Stimulated activated effector memory CD8-positive, alpha-beta T cell treated with anti-CD3 and anti-CD28 coated beads, Interleukin-12 subunit alpha, Interleukin-12 subunit beta, amount 100 ng/mL, for 72 hours (primary cell): ENCODE results near the gene LDHAL6A.
"Not testable (repeated sequence)": the region's sequence is repeated elsewhere in the genome, so short reads cannot be mapped to it uniquely, and the experiment has no call there.

ENCODE experiments used
- ATAC-seq: fragments of 150-1000 bp; cut with Tn5 transposase; 2 replicates; pipeline ENCODE4 v1.10.0; 2021
- DNase-seq, 2 donors: peaks; one replicate each; pipeline ENCODE4 v3.0.0; 2021 to 2022; ENCODE audit warnings: low spot score in 2 of 2
- H3K27ac Mint-ChIP-seq: one replicate; pipeline ENCODE4 v1.8.0; 2022; ENCODE audit warnings: mild to moderate bottlenecking, mixed read lengths
- H3K36me3 Mint-ChIP-seq: one replicate; pipeline ENCODE4 v1.8.0; 2022; ENCODE audit warnings: mild to moderate bottlenecking, mixed read lengths
- H3K4me1 Mint-ChIP-seq: one replicate; pipeline ENCODE4 v1.8.0; 2022; ENCODE audit warnings: mixed read lengths
- H3K4me3 Mint-ChIP-seq: one replicate; pipeline ENCODE4 v1.8.0; 2022; ENCODE audit warnings: mild to moderate bottlenecking, mixed read lengths
- H3K9me3 Mint-ChIP-seq: one replicate; pipeline ENCODE4 v1.8.0; 2022; ENCODE audit warnings: mixed read lengths

LDHAL6A gene

GRCh38 chr11:18455686-18456372 lies at the start of gene LDHAL6A:
Gene LDHAL6A, plus strand, starts transcription at chr11:18455856. Its CDS starts 825 bp downstream, at chr11:18456681.
- H3K4me3 Mint-ChIP-seq = no peak within 1 kb of the TSS
- H3K27ac Mint-ChIP-seq = no peak within 1 kb of the TSS
- DNase-seq = no peak
- H3K4me1 Mint-ChIP-seq = no peaks in the 10 kb centered on the region
- no peaks in the 10 kb centered on the region for H3K9me3 Mint-ChIP-seq
- no peaks in the 10 kb centered on the region for H3K36me3 Mint-ChIP-seq
- no peak for ATAC-seq

DNA sequence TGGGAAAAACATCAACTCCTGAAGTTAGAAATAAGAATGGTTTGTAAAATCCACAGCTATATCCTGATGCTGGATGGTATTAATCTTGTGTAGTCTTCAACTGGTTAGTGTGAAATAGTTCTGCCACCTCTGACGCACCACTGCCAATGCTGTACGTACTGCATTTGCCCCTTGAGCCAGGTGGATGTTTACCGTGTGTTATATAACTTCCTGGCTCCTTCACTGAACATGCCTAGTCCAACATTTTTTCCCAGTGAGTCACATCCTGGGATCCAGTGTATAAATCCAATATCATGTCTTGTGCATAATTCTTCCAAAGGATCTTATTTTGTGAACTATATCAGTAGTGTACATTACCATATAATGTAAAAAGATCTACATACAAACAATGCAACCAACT lies 48.3 kb upstream of the LDHAL6A start:
- Mint-ChIP-seq H3K27ac (peak overlapping the region; percentile 26), H3K36me3 (peaks cover 85% of the 10 kb centered on the region), H3K4me1 (peaks cover 14% of the 10 kb centered on the region)
- H3K4me3 Mint-ChIP-seq, ATAC-seq, DNase-seq, H3K9me3 Mint-ChIP-seq: not testable (repeated sequence)

- ATAC-seq (peak; percentile 14), DNase-seq (no peak)
- no peak overlapping the region for H3K4me3 Mint-ChIP-seq
Observed at GRCh38 chr11:18408558-18409291, 46.9 kb upstream of the LDHAL6A start.

GRCh38 chr11:18416459-18416858 lies 39.2 kb upstream of the LDHAL6A start:
- peaks cover 8% of the 10 kb centered on the region for H3K4me1 Mint-ChIP-seq
- peaks cover 6% of the 10 kb centered on the region for H3K36me3 Mint-ChIP-seq
- DNase-seq (no peak), ATAC-seq (no peak)
- H3K27ac Mint-ChIP-seq = no peak overlapping the region
- no peak overlapping the region for H3K4me3 Mint-ChIP-seq
- no peaks in the 10 kb centered on the region for H3K9me3 Mint-ChIP-seq

More at GRCh38 chr11:18408558-18409291, 46.9 kb upstream of the LDHAL6A start:
- Mint-ChIP-seq H3K36me3 (peaks cover 71% of the 10 kb centered on the region), H3K9me3 (no peaks in the 10 kb centered on the region), H3K4me1 (peaks cover 15% of the 10 kb centered on the region), H3K27ac (no peak overlapping the region)

GRCh38 chr11:18419040-18419439 lies 36.6 kb upstream of the LDHAL6A start:
- Mint-ChIP-seq H3K4me3 (no peak overlapping the region), H3K27ac (no peak overlapping the region), H3K36me3 (no peaks in the 10 kb centered on the region), H3K4me1 (no peaks in the 10 kb centered on the region), H3K9me3 (no peaks in the 10 kb centered on the region)
- ATAC-seq (no peak), DNase-seq (no peak)

DNA sequence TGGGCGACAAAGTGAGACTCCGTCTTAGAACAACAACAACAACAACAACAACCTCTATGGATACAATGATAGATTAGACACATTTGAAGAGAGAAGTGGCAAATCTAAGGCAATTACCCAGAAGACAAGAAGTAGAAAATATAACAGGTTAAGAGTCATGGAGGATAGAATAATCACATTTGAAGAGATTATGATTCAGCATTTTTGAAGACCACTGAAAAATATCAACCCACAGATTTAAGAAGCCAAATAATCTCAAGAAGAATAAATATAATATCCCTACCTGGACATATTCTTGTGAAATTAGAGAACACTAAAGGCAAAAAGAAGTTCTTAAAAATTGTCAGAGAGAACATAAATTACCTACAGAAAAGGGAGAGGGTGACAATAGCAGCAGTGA lies 35.6 kb upstream of the LDHAL6A start:
- Mint-ChIP-seq H3K9me3 (no peaks in the 10 kb centered on the region), H3K4me3 (no peak overlapping the region), H3K4me1 (no peaks in the 10 kb centered on the region), H3K36me3 (no peaks in the 10 kb centered on the region), H3K27ac (no peak overlapping the region)
- no peak for DNase-seq
- ATAC-seq = no peak

DNA sequence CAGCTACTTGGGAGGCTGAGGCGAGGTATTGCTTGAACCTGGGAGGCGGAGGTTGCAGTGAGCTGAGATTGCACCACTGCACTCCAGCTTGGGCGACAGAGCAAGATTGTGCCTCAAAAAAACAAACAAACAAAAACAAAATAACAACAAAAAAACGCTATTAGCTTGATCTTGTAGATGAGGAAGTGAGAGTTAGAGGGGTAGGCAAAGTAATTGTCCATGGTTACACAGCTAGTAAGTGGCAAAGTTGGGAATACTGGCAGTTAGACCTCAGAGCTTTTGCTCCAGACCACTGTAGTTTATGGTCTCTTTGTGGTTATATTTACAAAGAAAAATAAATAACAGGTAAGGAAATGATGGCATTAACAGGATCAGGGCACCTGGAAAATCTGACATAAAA lies 28.4 kb upstream of the LDHAL6A start:
- H3K36me3 Mint-ChIP-seq = no peaks in the 10 kb centered on the region
- no peak for DNase-seq
- H3K4me3 Mint-ChIP-seq = no peak overlapping the region
- no peak overlapping the region for H3K27ac Mint-ChIP-seq
- no peak for ATAC-seq
- H3K4me1 Mint-ChIP-seq = peaks cover 7% of the 10 kb centered on the region
- H3K9me3 Mint-ChIP-seq = peaks cover 3% of the 10 kb centered on the region

DNA sequence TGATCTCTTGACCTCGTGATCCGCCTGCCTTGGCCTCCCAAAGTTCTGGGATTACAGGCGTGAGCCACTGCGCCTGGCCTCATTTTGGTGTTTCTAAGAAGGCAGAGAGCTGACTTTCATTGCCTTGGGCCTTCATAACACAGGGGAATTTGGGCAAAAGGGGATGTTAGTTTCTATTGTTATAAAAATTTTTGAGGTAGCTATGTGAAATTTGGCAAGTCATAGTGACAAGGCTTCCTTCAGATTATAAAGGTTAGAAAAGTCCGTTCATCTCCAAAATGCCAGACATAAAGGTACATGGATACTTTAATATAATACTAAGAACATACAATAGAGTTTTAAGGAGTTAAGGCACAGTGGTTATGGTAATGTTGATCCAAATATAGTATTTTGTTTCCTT lies 26.3 kb upstream of the LDHAL6A start:
- peaks cover 7% of the 10 kb centered on the region for H3K4me1 Mint-ChIP-seq
- H3K9me3 Mint-ChIP-seq = peaks cover 3% of the 10 kb centered on the region
- no peak overlapping the region for H3K4me3 Mint-ChIP-seq
- H3K27ac Mint-ChIP-seq = no peak overlapping the region
- ATAC-seq = no peak
- no peak for DNase-seq
- H3K36me3 Mint-ChIP-seq = no peaks in the 10 kb centered on the region

DNA sequence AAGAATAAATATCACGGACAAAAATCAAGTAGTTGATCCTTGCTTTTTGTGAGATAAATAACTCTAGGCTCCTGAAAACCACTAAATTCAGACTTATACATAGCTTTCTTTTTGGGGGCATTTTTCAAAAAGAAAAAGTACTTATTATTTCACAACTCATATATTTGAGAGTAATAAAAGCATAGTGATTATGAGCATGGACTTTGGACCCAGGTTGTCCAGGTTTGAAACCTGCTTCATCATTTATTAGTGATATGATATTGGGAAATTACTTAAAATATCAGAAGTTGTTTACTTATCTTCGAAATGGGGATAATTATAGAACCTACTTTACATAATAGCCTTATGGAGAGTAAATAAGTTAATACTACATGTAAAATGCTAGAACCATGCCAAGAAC lies 17.0 kb upstream of the LDHAL6A start:
- no peaks in the 10 kb centered on the region for H3K4me1 Mint-ChIP-seq
- no peak overlapping the region for H3K27ac Mint-ChIP-seq
- H3K4me3 Mint-ChIP-seq = no peak overlapping the region
- no peaks in the 10 kb centered on the region for H3K36me3 Mint-ChIP-seq
- ATAC-seq (no peak), DNase-seq (no peak)
- no peaks in the 10 kb centered on the region for H3K9me3 Mint-ChIP-seq

DNA sequence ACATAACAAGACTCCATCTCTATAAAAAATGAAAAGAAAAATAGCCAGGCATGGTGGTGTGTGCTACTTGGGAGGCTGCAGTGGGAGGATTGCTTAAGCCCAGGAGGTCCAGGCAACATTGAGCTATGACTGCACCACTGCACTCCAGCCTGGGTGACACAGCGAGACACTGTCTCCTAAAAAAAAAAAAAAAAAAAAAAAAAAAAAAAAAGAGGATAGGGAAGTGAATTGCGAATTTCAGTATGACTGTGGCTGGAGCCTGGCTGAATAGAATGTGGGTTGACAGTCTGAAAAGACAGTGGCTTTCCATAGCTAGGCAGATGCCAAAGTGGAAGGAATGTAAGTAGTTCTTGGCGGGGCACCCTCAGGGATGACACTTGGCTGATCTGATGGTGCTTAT lies 6.4 kb upstream of the LDHAL6A start:
- H3K27ac Mint-ChIP-seq = no peak overlapping the region
- H3K4me3 Mint-ChIP-seq = no peak overlapping the region
- DNase-seq (no peak), ATAC-seq (no peak)
- no peaks in the 10 kb centered on the region for H3K4me1 Mint-ChIP-seq
- no peaks in the 10 kb centered on the region for H3K9me3 Mint-ChIP-seq
- H3K36me3 Mint-ChIP-seq = no peaks in the 10 kb centered on the region

GRCh38 chr11:18452927-18453326 lies 2.7 kb upstream of the LDHAL6A start:
- Mint-ChIP-seq H3K27ac (no peak overlapping the region), H3K4me1 (no peaks in the 10 kb centered on the region), H3K36me3 (no peaks in the 10 kb centered on the region), H3K4me3 (no peak overlapping the region), H3K9me3 (no peaks in the 10 kb centered on the region)
- no peak for ATAC-seq
- no peak for DNase-seq

GRCh38 chr11:18457450-18457849 lies 1.8 kb downstream of the LDHAL6A start:
- ATAC-seq (no peak), DNase-seq (no peak)
- Mint-ChIP-seq H3K36me3 (no peaks in the 10 kb centered on the region), H3K4me1 (no peaks in the 10 kb centered on the region), H3K4me3 (no peak overlapping the region), H3K9me3 (no peaks in the 10 kb centered on the region), H3K27ac (no peak overlapping the region)

- ATAC-seq (no peak), DNase-seq (no peak)
- Mint-ChIP-seq H3K36me3 (no peaks in the 10 kb centered on the region), H3K4me3 (no peak overlapping the region), H3K4me1 (no peaks in the 10 kb centered on the region), H3K27ac (no peak overlapping the region), H3K9me3 (no peaks in the 10 kb centered on the region)
Observed at GRCh38 chr11:18459634-18460033, 4.0 kb downstream of the LDHAL6A start.

- Mint-ChIP-seq H3K27ac (no peak overlapping the region), H3K36me3 (no peaks in the 10 kb centered on the region)
Observed at GRCh38 chr11:18461909-18462308, 6.3 kb downstream of the LDHAL6A start.

DNA sequence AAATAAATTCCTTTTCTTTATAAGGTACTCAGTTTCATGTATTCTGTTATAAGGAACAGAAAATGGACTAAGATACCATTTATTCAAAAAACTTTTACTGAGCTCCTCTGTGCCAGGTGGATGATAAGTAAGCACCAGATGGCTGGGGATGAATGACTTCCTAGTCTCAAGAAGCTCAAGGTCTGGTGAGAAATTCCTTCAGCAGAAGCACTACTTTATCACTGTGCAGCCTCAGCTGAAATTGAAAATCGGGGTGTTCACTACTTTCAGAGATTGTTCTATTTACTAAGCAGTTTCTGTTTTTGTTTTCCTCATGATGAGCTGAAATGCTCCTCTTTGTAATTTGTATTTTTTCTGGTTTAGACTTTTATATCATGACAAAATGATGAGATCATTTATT lies 7.8 kb downstream of the LDHAL6A start:
- DNase-seq = no peak
- ATAC-seq = no peak
- Mint-ChIP-seq H3K9me3 (no peaks in the 10 kb centered on the region), H3K36me3 (no peaks in the 10 kb centered on the region), H3K27ac (no peak overlapping the region), H3K4me1 (no peaks in the 10 kb centered on the region), H3K4me3 (no peak overlapping the region)

More at GRCh38 chr11:18461909-18462308, 6.3 kb downstream of the LDHAL6A start:
- Mint-ChIP-seq H3K4me3 (no peak overlapping the region), H3K4me1 (no peaks in the 10 kb centered on the region), H3K9me3 (no peaks in the 10 kb centered on the region)
- ATAC-seq = no peak
- no peak for DNase-seq

DNA sequence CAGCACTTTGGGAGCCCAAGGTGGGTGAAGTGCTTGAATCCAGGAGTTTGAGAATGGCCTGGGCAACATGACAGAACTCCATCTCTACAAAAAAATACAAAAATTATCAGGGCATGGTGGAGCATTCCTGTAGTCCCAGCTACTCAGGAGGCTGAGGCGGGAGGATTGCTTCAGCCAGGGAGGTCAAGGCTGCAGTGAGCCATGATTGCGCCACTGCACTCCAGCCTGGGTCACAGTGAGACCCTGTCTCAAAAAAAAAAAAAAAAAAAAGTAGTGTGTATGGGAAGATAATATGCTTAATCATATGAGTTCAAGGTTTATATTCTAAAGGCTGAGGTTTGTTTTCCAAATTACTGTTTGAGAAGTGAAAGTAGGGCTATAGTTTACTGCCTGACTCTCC lies 10.7 kb downstream of the LDHAL6A start:
- no peak for ATAC-seq
- no peak for DNase-seq
- Mint-ChIP-seq H3K27ac (peak overlapping the region; percentile 18), H3K9me3 (no peaks in the 10 kb centered on the region), H3K36me3 (peaks cover 4% of the 10 kb centered on the region), H3K4me1 (no peaks in the 10 kb centered on the region), H3K4me3 (no peak overlapping the region)
